GM19240 (cell line): Measurements from ENCODE around the gene COL24A1.
"Not testable (repeated sequence)": the region's sequence is repeated elsewhere in the genome, so short reads cannot be mapped to it uniquely, and the experiment has no call there.

Source experiments
- DNase-seq: peaks from one replicate; pipeline ENCODE4 v3.0.0; 2011; ENCODE audit warnings: low spot score; ENCODE audit not compliant: insufficient read length

COL24A1 gene

DNA sequence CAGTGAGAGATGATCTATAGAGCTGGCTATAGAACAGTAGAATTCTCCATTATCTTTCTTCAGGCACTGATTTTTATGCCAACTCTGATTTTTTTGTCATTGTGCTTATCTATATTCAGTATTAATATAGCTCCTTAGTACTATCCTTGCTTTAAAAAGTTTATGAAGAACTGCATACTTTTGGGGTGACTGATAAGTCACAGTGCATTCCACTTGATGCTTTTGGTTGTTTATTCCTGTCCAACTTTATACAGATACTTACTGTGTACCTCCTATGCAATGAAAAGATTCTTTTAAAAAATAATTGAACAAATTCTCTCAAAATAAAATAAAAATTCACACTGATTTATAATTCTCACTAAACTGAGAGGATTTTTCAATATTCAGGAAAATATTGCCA is 71.6 kb downstream of the COL24A1 start:
- no peak for DNase-seq

GRCh38 chr1:86082183-86082582 is 74.4 kb downstream of the COL24A1 start:
- no peak for DNase-seq

GRCh38 chr1:86072474-86072873 is 84.1 kb downstream of the COL24A1 start:
- not testable (repeated sequence) for DNase-seq

DNA sequence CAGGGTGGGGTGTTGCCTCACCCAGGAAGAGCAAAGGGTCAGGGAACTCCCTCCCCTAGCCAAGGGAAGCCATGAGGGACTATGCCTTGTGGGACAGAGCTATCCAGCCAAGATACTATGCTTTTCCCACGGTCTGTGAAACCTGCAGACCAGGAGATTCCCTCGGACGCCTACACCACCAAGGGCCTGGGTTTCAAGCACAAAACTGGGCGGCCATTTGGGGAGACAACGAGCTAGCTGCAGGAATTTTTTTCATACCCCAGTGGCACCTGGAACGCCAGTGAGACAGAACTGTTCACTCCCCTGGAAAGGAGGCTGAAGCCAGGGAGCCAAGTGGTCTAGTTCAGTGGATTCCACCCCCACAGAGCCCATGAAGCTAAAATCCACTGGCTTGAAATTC is 84.7 kb downstream of the COL24A1 start:
- not testable (repeated sequence) for DNase-seq

GRCh38 chr1:86069757-86070145 is 86.8 kb downstream of the COL24A1 start:
- no peak for DNase-seq

GRCh38 chr1:86068841-86069756 is 87.5 kb downstream of the COL24A1 start:
- no peak for DNase-seq

GRCh38 chr1:86068271-86068721 is 88.3 kb downstream of the COL24A1 start:
- no peak for DNase-seq

DNA sequence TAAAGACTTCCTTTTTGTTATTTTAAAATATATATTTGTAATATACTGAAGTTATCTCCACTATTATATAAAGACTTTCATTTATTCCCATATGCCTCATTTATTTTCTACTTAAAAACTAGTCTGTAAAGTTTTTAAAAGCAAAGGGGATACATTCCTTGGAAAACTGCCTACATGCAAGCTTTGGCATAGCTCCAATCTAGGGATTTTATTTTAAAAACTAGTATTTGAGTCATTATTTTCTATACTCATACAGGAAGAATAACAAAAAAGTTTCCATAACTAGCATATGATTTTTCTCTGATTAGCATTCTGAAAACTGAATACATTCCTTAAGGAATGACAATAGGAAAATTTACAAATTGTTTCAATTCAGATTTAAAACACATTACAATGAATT is 88.9 kb downstream of the COL24A1 start:
- no peak for DNase-seq

DNA sequence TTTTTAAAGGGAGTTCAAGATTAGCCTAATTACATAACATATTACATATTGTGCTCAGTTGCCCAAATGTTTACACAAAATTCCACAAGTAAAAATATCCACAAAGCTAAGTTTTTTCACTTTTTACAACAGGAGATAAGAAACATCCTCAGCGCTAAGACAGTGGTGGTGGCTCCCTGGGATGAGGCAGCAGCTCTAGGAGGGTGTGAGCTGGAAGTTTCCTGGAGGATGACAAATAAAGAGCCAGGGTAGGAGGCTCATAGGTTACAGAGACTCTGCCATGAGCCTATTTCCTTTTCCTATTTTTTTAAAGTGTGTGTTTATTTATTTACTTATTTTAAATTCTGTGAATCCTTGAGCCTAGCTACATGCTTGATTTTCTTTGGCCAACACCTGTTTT is 91.7 kb downstream of the COL24A1 start:
- DNase-seq, result no peak

DNA sequence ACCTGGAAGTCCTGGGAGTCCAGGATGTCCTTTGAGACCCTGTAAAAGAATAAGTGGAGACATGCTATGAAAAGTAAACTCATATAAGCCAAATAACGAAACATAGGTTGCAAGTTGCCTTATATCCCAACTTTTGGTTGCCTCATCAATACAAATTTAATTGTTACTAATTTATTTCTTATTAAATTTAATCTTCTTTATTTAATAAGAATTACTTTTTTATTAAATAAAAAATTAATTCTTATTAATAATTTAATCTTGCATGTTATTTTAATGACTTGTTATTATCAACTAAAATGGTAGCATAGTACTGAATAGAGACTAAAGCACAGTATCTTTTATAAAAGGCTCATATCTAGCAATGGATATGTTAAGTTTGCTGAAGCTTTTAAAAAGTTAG is 92.9 kb downstream of the COL24A1 start:
- no peak for DNase-seq

- no peak for DNase-seq
Measured at GRCh38 chr1:86062453-86062852, 94.1 kb downstream of the COL24A1 start.

DNA sequence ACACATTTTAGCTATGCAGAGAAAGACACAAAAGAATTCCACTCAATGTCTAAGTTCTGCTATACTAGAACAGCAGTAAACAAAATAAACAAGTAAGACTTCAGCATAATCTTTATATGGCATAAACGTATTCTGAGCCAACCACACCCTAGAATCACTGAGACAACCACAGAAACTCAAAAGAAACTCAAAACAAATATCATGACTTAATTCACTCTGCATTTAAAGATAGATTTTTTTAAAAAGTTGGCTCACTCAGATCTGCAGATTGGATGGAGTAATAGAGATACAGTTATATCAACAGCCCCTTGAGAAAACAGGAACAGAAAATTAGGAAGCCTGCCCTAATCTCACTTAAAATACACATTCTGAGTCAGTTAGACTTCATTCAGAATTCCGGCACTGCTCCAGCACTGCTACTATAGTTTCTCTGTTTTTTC is 95.0 kb downstream of the COL24A1 start:
- no peak for DNase-seq

DNA sequence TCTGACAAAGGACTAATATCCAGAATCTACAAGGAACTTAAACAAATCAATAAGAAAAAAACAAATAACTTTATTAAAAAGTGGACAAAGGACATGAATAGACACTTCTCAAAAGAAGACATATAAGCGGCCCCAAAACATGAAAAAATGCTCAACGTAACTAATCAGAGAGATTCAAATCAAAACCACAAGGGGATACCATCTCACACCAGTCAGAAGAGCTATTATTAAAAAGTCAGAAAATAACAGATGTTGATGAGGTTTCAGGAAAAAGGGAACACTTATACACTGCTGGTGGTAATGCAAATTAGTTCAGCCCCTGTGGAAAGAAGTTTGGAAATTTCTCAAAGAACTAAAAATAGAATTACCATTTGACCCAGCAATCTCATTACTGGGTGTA is 102.2 kb downstream of the COL24A1 start:
- no peak for DNase-seq

DNA sequence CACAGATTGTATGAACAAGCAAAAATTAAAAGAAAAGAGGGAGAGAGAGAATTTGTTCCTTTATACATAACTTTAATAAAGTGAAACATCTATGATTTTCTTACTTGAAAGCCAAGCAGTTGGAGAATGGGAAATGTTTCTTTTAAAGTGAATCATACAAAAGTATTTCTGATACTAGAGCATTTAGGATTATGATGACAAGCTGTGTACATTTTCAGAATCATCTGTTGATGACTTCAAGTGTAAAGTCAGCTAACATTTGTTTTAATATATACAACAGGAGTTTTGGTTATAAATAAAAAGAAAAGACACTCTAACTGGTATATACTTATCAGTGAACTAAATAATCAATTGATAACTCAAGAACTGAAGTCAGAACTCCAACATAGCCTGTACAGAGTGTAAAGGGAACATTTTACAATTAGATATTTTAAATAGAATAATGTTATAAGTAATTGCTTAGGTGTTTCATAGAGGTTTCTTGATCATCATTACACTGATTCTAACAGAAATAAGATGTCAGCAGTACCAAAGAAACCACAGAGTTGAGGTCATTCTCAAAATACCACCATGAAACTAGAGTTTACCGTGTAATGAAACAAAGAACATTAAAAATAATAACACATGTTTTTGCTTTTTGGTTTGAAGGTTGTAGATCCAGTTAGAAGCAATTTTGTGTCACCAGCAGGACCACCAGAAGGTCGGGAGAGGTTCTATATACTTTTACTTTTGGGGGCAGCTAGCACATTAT is 103.4 kb downstream of the COL24A1 start:
- no peak for DNase-seq

GRCh38 chr1:86035101-86035500 is 121.5 kb downstream of the COL24A1 start:
- DNase-seq, result no peak

- no peak for DNase-seq
Measured at GRCh38 chr1:86030180-86030579, 126.4 kb downstream of the COL24A1 start.

DNA sequence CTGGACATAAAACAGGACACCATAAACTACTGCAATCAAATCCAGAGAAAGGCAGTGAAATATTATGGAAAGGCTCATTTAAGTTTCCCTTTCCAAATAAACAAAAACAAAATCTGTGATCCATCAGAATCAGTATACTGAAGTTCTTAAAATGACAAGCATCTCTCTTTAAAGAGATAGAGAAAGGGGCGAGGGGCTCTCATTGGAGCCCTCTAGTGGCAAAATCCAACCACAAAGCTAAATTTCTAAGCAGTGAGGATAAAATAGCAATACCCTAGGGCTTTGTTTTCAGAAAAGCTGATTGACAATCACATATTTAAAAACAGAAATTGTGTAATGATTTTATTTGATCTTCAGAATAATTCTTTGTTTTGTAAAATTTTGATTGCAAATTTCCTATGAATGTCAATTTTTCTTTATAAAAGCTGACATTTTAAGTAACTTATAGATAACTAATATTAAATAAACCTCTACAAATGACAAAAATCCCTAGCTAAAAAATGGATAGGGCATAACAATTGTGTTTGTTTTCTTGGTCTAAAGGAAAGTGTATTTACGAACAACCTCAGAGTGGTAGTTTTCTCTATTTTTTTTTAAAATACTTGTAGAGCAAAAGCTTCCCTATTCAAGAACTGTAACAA is 138.2 kb downstream of the COL24A1 start:
- DNase-seq, result peak; percentile 13

DNA sequence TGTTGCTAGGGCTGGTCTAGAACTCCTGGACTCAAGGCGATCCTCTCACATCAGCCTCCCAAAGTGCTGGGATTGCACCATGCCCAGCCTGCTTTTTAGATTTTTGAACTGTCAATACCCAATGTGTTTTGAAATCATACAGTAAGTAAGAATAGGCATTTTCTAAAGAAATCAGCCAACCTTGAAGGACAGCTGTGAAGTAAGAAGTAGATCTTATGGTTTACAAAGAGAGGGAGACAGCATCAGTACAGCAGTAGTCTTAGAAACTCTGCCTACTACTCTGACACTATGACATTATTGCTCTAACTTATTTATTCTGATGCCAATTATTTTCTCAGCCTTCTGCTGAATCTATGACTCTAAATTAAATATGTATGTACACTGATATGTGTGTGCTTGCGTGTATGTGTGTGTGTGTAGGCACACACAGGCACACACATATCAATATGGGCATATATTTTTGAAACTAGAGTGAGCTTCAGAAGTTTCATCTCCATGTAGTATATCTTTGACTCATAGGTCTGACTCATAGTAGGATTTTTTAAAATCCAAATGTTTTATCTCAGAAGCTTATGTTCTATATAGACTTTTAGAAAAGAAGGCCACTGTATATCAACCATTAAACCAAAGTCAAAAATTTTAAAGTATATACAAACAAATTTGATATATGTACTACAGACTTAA is 140.4 kb downstream of the COL24A1 start:
- DNase-seq, result no peak

DNA sequence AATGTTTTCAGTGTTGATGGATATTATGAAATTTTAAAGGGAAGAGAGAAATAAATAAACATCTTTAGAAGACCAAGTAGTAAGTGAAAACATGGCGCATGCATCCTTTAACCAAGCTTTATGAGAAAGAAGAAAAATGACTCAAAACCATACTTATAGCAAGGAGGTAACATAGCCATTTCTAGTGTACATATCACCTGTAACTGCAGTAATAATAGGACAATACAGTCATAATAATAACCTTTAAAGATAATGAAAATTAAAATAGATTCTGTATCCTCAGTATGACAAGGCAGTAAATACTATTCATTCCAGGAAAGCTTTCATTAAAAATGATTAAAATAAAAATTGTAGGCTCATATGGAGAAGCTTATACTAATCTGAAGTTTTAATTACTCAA is 141.2 kb downstream of the COL24A1 start:
- no peak for DNase-seq

DNA sequence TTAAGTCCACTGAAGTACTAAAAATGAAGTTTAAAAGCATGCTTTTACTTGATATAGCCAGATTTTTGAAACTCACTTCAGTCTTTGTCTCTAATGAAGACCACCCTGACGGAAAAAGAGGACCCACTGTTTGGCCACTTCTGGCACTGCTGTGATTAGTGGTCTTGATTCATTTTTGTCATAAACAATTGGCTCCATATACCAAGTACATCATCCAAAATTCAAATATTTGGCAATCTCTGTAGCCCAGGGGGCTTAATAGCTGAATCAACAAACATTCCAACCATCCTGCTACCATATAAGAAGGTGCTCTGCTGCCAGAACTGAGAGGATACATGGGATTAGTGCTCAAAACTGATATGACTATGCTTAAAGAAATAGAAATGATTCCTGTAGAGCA is 156.0 kb downstream of the COL24A1 start:
- no peak for DNase-seq

- DNase-seq, result no peak
Measured at GRCh38 chr1:85998105-85998855, 158.3 kb downstream of the COL24A1 start.
